Ishikawa (cell line): ENCODE results near the gene ROPN1.

Experiments used
- CEBPB ChIP-seq: IDR thresholded peaks from 2 replicates; pipeline ENCODE4 v1.6.1; 2012
- CREB1 ChIP-seq: IDR thresholded peaks from 2 replicates; pipeline ENCODE4 v1.6.1; 2012; ENCODE audit warnings: low read depth
- EGR1 ChIP-seq: IDR thresholded peaks from 2 replicates; pipeline ENCODE4 v1.6.1; 2012
- EP300 ChIP-seq: IDR thresholded peaks from 2 replicates; pipeline ENCODE4 v1.6.1; 2012; ENCODE audit warnings: borderline replicate concordance
- FOXM1 ChIP-seq: IDR thresholded peaks from 2 replicates; pipeline ENCODE4 v1.6.1; 2012; ENCODE audit warnings: low read depth, borderline replicate concordance
- MAX ChIP-seq: IDR thresholded peaks from 2 replicates; pipeline ENCODE4 v1.6.1; 2012
- NFIC ChIP-seq: IDR thresholded peaks from 2 replicates; pipeline ENCODE4 v1.6.1; 2012
- RAD21 ChIP-seq: IDR thresholded peaks from 2 replicates; pipeline ENCODE4 v1.6.1; 2012; ENCODE audit warnings: low read depth
- REST ChIP-seq: IDR thresholded peaks from 2 replicates; pipeline ENCODE4 v1.6.1; 2012; ENCODE audit warnings: low read depth, mild to moderate bottlenecking
- TAF1 ChIP-seq: IDR thresholded peaks from 2 replicates; pipeline ENCODE4 v1.6.1; 2012; ENCODE audit warnings: low read depth, mild to moderate bottlenecking
- TCF12 ChIP-seq: IDR thresholded peaks from 2 replicates; pipeline ENCODE4 v1.6.1; 2012; ENCODE audit warnings: low read depth
- TEAD4 ChIP-seq: IDR thresholded peaks from 2 replicates; pipeline ENCODE4 v1.6.1; 2012
- YY1 ChIP-seq: IDR thresholded peaks from 2 replicates; pipeline ENCODE4 v1.6.1; 2012; ENCODE audit warnings: low read depth
- ZBTB7A ChIP-seq: IDR thresholded peaks from 2 replicates; pipeline ENCODE4 v1.6.1; 2012; ENCODE audit warnings: low read depth
- TF ChIP-seq, protein P1 (sequence below): IDR thresholded peaks from 2 replicates; pipeline ENCODE4 v1.6.1; 2012

Gene ROPN1

DNA sequence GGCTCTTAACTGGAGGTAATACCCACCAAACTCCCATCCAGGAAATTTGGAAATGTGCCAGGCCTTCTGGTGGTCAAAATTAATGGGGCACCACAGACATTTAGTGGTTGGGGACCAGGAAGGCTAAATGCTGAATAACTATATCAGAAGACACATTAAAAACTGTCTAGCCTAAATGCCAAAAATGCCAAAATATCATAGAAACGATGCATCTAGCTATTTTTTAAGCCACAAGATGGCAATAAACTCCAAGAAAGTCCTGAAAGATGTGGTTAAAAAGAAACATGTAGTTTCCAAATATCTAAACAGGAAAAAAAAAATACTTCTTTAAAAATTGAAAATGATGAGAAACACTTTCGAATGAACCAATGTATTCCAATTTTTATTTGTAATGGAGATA, 50.8 kb downstream of the ROPN1 start:
- TF ChIP-seq REST (no peak), NFIC (no peak), FOXM1 (no peak), TAF1 (no peak), CEBPB (no peak), RAD21 (no peak), MAX (no peak), EP300 (no peak), CREB1 (no peak)

DNA sequence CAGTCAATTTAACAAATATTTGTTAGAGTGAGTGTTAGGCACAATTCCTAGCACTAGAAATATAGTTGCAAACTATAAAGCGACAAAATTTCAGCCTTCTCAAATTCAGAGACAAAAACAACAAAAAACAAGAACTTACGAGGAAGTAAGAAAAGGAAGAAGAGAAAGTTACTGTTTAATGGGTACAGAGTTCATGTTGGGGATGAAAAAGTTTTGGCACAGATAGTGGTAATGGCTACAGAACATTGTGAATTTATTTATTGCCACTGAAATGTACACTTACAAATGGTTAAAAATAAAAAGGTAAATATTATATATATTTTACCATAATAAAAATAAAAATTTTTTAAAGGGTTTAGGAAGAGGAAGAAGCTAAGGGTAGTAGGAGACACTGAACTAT, 52.2 kb downstream of the ROPN1 start:
- TF ChIP-seq MAX (no peak), YY1 (no peak), FOXM1 (no peak), REST (no peak), EP300 (no peak), EGR1 (no peak), TEAD4 (no peak), CEBPB (no peak), NFIC (no peak)
- TF ChIP-seq, protein P1, sequence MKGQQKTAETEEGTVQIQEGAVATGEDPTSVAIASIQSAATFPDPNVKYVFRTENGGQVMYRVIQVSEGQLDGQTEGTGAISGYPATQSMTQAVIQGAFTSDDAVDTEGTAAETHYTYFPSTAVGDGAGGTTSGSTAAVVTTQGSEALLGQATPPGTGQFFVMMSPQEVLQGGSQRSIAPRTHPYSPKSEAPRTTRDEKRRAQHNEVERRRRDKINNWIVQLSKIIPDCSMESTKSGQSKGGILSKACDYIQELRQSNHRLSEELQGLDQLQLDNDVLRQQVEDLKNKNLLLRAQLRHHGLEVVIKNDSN: no peak

DNA sequence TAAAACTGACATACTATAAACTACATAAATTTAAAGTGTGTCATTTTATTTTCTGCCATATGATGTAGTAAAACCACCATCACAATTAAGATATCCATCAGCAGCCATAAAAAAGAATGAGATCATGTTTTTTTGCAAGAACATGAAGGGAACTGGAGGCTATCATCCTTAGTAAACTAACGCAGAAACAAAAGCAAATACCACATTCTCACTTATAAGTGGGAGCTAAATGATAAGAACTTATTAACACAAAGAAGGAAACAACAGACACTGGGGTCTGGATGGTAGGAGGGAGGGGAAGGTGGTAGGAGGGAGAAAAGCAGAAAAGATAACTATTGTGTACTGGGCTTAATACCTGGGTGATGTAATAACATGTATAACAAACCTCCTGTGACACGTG, 55.5 kb downstream of the ROPN1 start:
- TF ChIP-seq NFIC (no peak), REST (no peak), MAX (no peak), YY1 (no peak), CEBPB (no peak), EGR1 (no peak), RAD21 (no peak), ZBTB7A (no peak), EP300 (no peak), TCF12 (no peak), TAF1 (no peak), FOXM1 (no peak), TEAD4 (no peak), CREB1 (no peak)
- TF ChIP-seq, protein P1: no peak

DNA sequence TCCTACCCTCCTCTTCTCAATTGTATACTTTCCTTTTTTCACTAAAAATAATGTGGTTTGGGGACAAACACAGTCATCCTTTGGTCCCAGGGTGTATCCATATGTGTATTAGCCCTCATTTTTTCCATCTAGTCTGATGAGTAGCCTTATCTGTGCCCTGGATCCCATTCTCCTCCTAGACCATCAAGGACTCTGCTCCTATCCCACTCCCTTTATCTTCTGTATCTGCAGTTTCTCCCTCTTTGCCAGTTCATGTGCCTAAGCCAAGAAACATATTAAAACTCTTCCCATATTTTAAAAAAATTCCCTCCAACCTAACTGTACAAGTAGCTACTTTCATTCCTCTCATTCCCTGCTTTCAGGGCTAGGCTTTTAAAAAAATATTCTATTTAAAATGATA, 56.1 kb downstream of the ROPN1 start:
- TF ChIP-seq NFIC (no peak), CEBPB (no peak), TCF12 (no peak), YY1 (no peak), EP300 (no peak), ZBTB7A (no peak), TAF1 (no peak), FOXM1 (no peak), EGR1 (no peak), REST (no peak), CREB1 (no peak), TEAD4 (no peak), RAD21 (no peak), MAX (no peak)
- TF ChIP-seq, protein P1: no peak
